Raji (cell line): ENCODE measurements around the gene CDC14A.

Source experiments
- POLR2A ChIP-seq: IDR thresholded peaks from 2 replicates; pipeline ENCODE4 v1.6.1; 2011; ENCODE audit warnings: low read depth, low read length, control low read depth; ENCODE audit not compliant: insufficient read depth

CDC14A gene

GRCh38 chr1:100325415-100326324 is 26.6 kb upstream of the CDC14A start:
- no peak for TF ChIP-seq POLR2A

GRCh38 chr1:100328133-100328532 is 24.2 kb upstream of the CDC14A start:
- TF ChIP-seq POLR2A: no peak

GRCh38 chr1:100332331-100332730 is 20.0 kb upstream of the CDC14A start:
- TF ChIP-seq POLR2A: no peak

GRCh38 chr1:100335436-100335835 is 16.9 kb upstream of the CDC14A start:
- TF ChIP-seq POLR2A: no peak

GRCh38 chr1:100340494-100340893 is 11.8 kb upstream of the CDC14A start:
- no peak for TF ChIP-seq POLR2A

GRCh38 chr1:100342348-100342747 is 10.0 kb upstream of the CDC14A start:
- TF ChIP-seq POLR2A: no peak

GRCh38 chr1:100343897-100344296 is 8.4 kb upstream of the CDC14A start:
- TF ChIP-seq POLR2A: no peak

GRCh38 chr1:100344774-100345173 is 7.5 kb upstream of the CDC14A start:
- no peak for TF ChIP-seq POLR2A

- no peak for TF ChIP-seq POLR2A
Measured at GRCh38 chr1:100346387-100346786, 5.9 kb upstream of the CDC14A start.

- no peak for TF ChIP-seq POLR2A
Measured at GRCh38 chr1:100347009-100347966, 5.0 kb upstream of the CDC14A start.

GRCh38 chr1:100348549-100349144 is 3.7 kb upstream of the CDC14A start:
- no peak for TF ChIP-seq POLR2A

- no peak for TF ChIP-seq POLR2A
Measured at GRCh38 chr1:100349246-100349645, 3.1 kb upstream of the CDC14A start.

GRCh38 chr1:100350787-100351094 is 1.6 kb upstream of the CDC14A start:
- no peak for TF ChIP-seq POLR2A

GRCh38 chr1:100351095-100351887 is 1.0 kb upstream of the CDC14A start:
- TF ChIP-seq POLR2A: peak; percentile 78
